ENCODE results near the gene ZNF664. TPM values are rescaled to one million over a fixed set of nuclear protein-coding genes. Genes with fewer than 3 reads are reported as not detected.
A peak's percentile ranks its signal among the peaks of the same experiment; 100 is the strongest.

ZNF664 gene
- polyA plus RNA-seq, 3 donors = 1.5 to 20.9 (median 2.7) TPM

- peaks cover 10 to 26% (median 21%) of the 10 kb centered on the region in 7 donors for H3K9me3 Mint-ChIP-seq
- peak overlapping the region; percentile 69 to 77 for H3K27ac ChIP-seq (ENCODE audit: low read depth in 1 of 2, low read length in 2 of 2)
- H3K4me3 Mint-ChIP-seq = no peak overlapping the region
- peaks cover 20 to 30% of the 10 kb centered on the region in 2 donors for H3K9me3 ChIP-seq (replicated peaks in 1 of 2; ENCODE audit: control insufficient read depth in 1 of 2, insufficient read depth in 1 of 2, low read length in 2 of 2)
- no peak overlapping the region for H3K9ac ChIP-seq (ENCODE audit: insufficient read depth, low read length, poor library complexity, severe bottlenecking)
- H3K36me3 ChIP-seq (replicated peaks in 1 of 2; ENCODE audit: control insufficient read depth in 1 of 2, insufficient read depth in 2 of 2, low read length in 2 of 2) = peaks cover 0 to 11% of the 10 kb centered on the region in 2 donors
- intact Hi-C loops (cut with micrococcal nuclease) = no loop called here
- no peaks in the 10 kb centered on the region for H3K79me2 ChIP-seq (ENCODE audit: insufficient read depth, low read length)
- no peaks in the 10 kb centered on the region for H3K27me3 ChIP-seq (ENCODE audit: control insufficient read depth in 2 of 2, insufficient read depth in 2 of 2, low read length in 2 of 2)
- no peak for TF ChIP-seq CTCF (IDR thresholded peaks at IDR 0.05)
- H3K27me3 Mint-ChIP-seq (ENCODE audit: low read depth in 3 of 3) = peaks cover 1 to 4% (median 2%) of the 10 kb centered on the region in 3 donors
- peak overlapping the region; percentile 73 to 89 (median 85) for H3K27ac Mint-ChIP-seq
- H3K4me2 ChIP-seq (replicated peaks; ENCODE audit: extremely low read depth, low read length, poor library complexity, severe bottlenecking) = no peak overlapping the region
- DNase-seq = peak; percentile 73 to 88 (median 77)
- H4K20me1 ChIP-seq (ENCODE audit: insufficient read depth, low read length) = no peaks in the 10 kb centered on the region
- H2AFZ ChIP-seq (ENCODE audit: insufficient read depth, low read depth, low read length, poor library complexity, severe bottlenecking) = no peak overlapping the region
- peaks cover 15 to 22% of the 10 kb centered on the region in 2 donors for H3K36me3 Mint-ChIP-seq
- peaks cover 38% of the 10 kb centered on the region for H3K4me1 Mint-ChIP-seq
- 64% methylated on average over 8 of the region's 13 CpGs for WGBS (ENCODE audit: insufficient coverage)
- peaks cover 27 to 30% of the 10 kb centered on the region in 2 donors for H3K4me1 ChIP-seq (ENCODE audit: control insufficient read depth in 1 of 2, insufficient read depth in 2 of 2, low read length in 2 of 2)
- H3K4me3 ChIP-seq (replicated peaks in 1 of 3; ENCODE audit: low read depth in 2 of 3, low read length in 3 of 3) = peak overlapping the region in 1 of 3 experiments; percentile 24
Measured at GRCh38 chr12:123941624-123942237, 31.3 kb upstream of the ZNF664 start.

- Histone ChIP-seq H4K20me1 (ENCODE audit: insufficient read depth, low read length) (no peaks in the 10 kb centered on the region), H3K27ac (ENCODE audit: low read depth in 1 of 2, low read length in 2 of 2) (peak overlapping the region; percentile 64 to 69), H3K4me3 (replicated peaks in 1 of 3; ENCODE audit: low read depth in 2 of 3, low read length in 3 of 3) (peak overlapping the region in 1 of 3 experiments; percentile 24), H3K9ac (ENCODE audit: insufficient read depth, low read length, poor library complexity, severe bottlenecking) (no peak overlapping the region), H3K9me3 (replicated peaks in 1 of 2; ENCODE audit: control insufficient read depth in 1 of 2, insufficient read depth in 1 of 2, low read length in 2 of 2) (peaks cover 20 to 30% of the 10 kb centered on the region in 2 donors), H3K27me3 (ENCODE audit: control insufficient read depth in 2 of 2, insufficient read depth in 2 of 2, low read length in 2 of 2) (no peaks in the 10 kb centered on the region), H2AFZ (ENCODE audit: insufficient read depth, low read depth, low read length, poor library complexity, severe bottlenecking) (no peak overlapping the region), H3K4me1 (ENCODE audit: control insufficient read depth in 1 of 2, insufficient read depth in 2 of 2, low read length in 2 of 2) (peaks cover 26 to 30% of the 10 kb centered on the region in 2 donors), H3K4me2 (replicated peaks; ENCODE audit: extremely low read depth, low read length, poor library complexity, severe bottlenecking) (no peak overlapping the region), H3K36me3 (replicated peaks in 1 of 2; ENCODE audit: control insufficient read depth in 1 of 2, insufficient read depth in 2 of 2, low read length in 2 of 2) (peaks cover 0 to 11% of the 10 kb centered on the region in 2 donors), H3K79me2 (ENCODE audit: insufficient read depth, low read length) (no peaks in the 10 kb centered on the region)
- intact Hi-C loops (cut with micrococcal nuclease) = no loop called here
- Mint-ChIP-seq H3K36me3 (peaks cover 13 to 21% of the 10 kb centered on the region in 2 donors), H3K27me3 (ENCODE audit: low read depth in 3 of 3) (peaks cover 1 to 4% (median 2%) of the 10 kb centered on the region in 3 donors), H3K4me1 (peaks cover 37% of the 10 kb centered on the region), H3K4me3 (no peak overlapping the region), H3K27ac (peak overlapping the region in 6 of 7 donors; percentile 15 to 89 (median 80)), H3K9me3 (peaks cover 10 to 26% (median 21%) of the 10 kb centered on the region in 7 donors)
- TF ChIP-seq CTCF (IDR thresholded peaks at IDR 0.05) = no peak
- no peak for DNase-seq
- 98% methylated on average over 7 of the region's 10 CpGs for WGBS (ENCODE audit: insufficient coverage)
Measured at GRCh38 chr12:123942238-123942653, 30.8 kb upstream of the ZNF664 start.
